Liver (tissue), 9 donors: ENCODE data around the gene DNAJC4. TPM values are rescaled to one million over a fixed set of nuclear protein-coding genes. Genes with fewer than 3 reads are reported as not detected.

Experiments
- DNase-seq: peaks from one replicate; pipeline ENCODE4 v3.0.0-alpha.2; 2017; ENCODE audit warnings: low spot score
- H3K27ac ChIP-seq, 2 donors: one replicate each; pipeline ENCODE4 v1.7.0; 2013; ENCODE audit warnings: inconsistent platforms in 2 of 2, low read length in 2 of 2, control low read depth in 1 of 2, low read depth in 1 of 2, mild to moderate bottlenecking in 1 of 2
- H3K27me3 ChIP-seq, 4 donors: one replicate each; pipeline versions ENCODE4 v1.6.1 to v1.7.0; 2013; ENCODE audit warnings: low read length in 3 of 4, inconsistent platforms in 1 of 4, mild to moderate bottlenecking in 1 of 4, moderate library complexity in 1 of 4; ENCODE audit not compliant: control insufficient read depth in 4 of 4, insufficient read depth in 4 of 4
- H3K36me3 ChIP-seq, 4 donors: one replicate each; pipeline versions ENCODE4 v1.6.1 to v1.7.0; 2013; ENCODE audit warnings: low read length in 3 of 4, mild to moderate bottlenecking in 3 of 4, low read depth in 1 of 4, moderate library complexity in 1 of 4; ENCODE audit not compliant: control insufficient read depth in 4 of 4, insufficient read depth in 3 of 4
- H3K4me1 ChIP-seq, 4 donors: one replicate each; pipeline versions ENCODE4 v1.6.1 to v1.7.0; 2013; ENCODE audit warnings: low read length in 3 of 4, mild to moderate bottlenecking in 3 of 4, moderate library complexity in 1 of 4; ENCODE audit not compliant: control insufficient read depth in 4 of 4, insufficient read depth in 4 of 4
- H3K4me3 ChIP-seq, 3 donors: one replicate each; pipeline versions ENCODE4 v1.6.1 to v1.7.0; 2013; ENCODE audit warnings: low read length in 3 of 3, control low read depth in 1 of 3, low read depth in 1 of 3, mild to moderate bottlenecking in 1 of 3
- H3K9ac ChIP-seq, 2 donors: one replicate each; pipeline ENCODE4 v1.7.0; 2013; ENCODE audit warnings: low read length in 2 of 2, mild to moderate bottlenecking in 2 of 2, moderate library complexity in 2 of 2, control low read depth in 1 of 2, low read depth in 1 of 2
- H3K9me3 ChIP-seq, 4 donors: one replicate each; pipeline versions ENCODE4 v1.6.1 to v1.7.0; 2013; ENCODE audit warnings: low read length in 3 of 4; ENCODE audit not compliant: control insufficient read depth in 4 of 4
- ATF3 ChIP-seq: IDR thresholded peaks from 2 replicates; pipeline ENCODE4 v1.6.1; 2016; ENCODE audit warnings: antibody characterized with exemption
- CTCF ChIP-seq: fragments of 150-350 bp; IDR thresholded peaks from 2 replicates; pipeline ENCODE4 v1.5.1; 2017; ENCODE audit warnings: improper control_type of control experiment, low read depth, low read length; ENCODE audit not compliant: missing input control
- EGR1 ChIP-seq, 2 donors: IDR thresholded peaks; 2 replicates each; pipeline ENCODE4 v1.6.1; 2016 to 2018; ENCODE audit warnings: antibody characterized with exemption in 2 of 2, low read depth in 2 of 2
- FOXA1 ChIP-seq: IDR thresholded peaks from 2 replicates; pipeline ENCODE4 v1.6.1; 2016; ENCODE audit warnings: antibody characterized with exemption
- HNF4A ChIP-seq, 2 donors: conservative IDR thresholded peaks; 2 replicates each; pipeline ENCODE4 v1.6.1; 2016; ENCODE audit warnings: antibody characterized with exemption in 2 of 2, mild to moderate bottlenecking in 2 of 2
- MAX ChIP-seq: IDR thresholded peaks from 2 replicates; pipeline ENCODE4 v1.6.1; 2016; ENCODE audit warnings: antibody characterized with exemption
- NR2F2 ChIP-seq: IDR thresholded peaks from 2 replicates; pipeline ENCODE4 v1.6.1; 2016; ENCODE audit warnings: antibody characterized with exemption
- RAD21 ChIP-seq, 2 donors: IDR thresholded peaks; 2 replicates each; pipeline ENCODE4 v1.6.1; 2016; ENCODE audit warnings: antibody characterized with exemption in 2 of 2, mild to moderate bottlenecking in 2 of 2
- REST ChIP-seq: IDR thresholded peaks from 2 replicates; pipeline ENCODE4 v1.6.1; 2016; ENCODE audit warnings: antibody characterized with exemption, mild to moderate bottlenecking
- RXRA ChIP-seq, 2 donors: IDR thresholded peaks; 2 replicates each; pipeline ENCODE4 v1.6.1; 2017 to 2018; ENCODE audit warnings: antibody characterized with exemption in 2 of 2, mild to moderate bottlenecking in 1 of 2
- TAF1 ChIP-seq: conservative IDR thresholded peaks from 2 replicates; pipeline ENCODE4 v1.6.1; 2016; ENCODE audit warnings: antibody characterized with exemption, mild to moderate bottlenecking
- ZBTB33 ChIP-seq: IDR thresholded peaks from 2 replicates; pipeline ENCODE4 v1.6.1; 2016; ENCODE audit warnings: antibody characterized with exemption
- WGBS: extraction: QIAGEN DNeasy Blood & Tissue Kit; methylation state at CpG from one replicate; pipeline ENCODE4 v1.1.7; 2013; 5-methylcytosine and 5-hydroxymethylcytosine counted together
- polyA plus RNA-seq, 2 donors: library from polyadenylated mRNA; stranded (reverse) in 1 of 2; unstranded in 1 of 2; fragments of 200-250 nt in 1 of 2; fragments of >200 nt in 1 of 2; fragmentation: Nextera tagmentation in 1 of 2; extraction: Ambion mirVana in 1 of 2; gene quantifications; one replicate each; pipeline versions ENCODE4 v1.2.1 to v1.2.3, GENCODE V29; 2013 to 2015
- total RNA-seq, 2 donors: library from RNA; depleted of rRNA; stranded (reverse); fragments of >200 nt; gene quantifications; one replicate each; pipeline ENCODE4 v1.2.3, GENCODE V29; 2014
- donor health status: healthy.
- donor health status: healthy.
- donor health status: healthy.
- donor health status: healthy.
- donor health status: healthy.

The DNAJC4 gene
- total and polyA plus RNA-seq, 4 donors, result 8.5 to 25.9 (median 23.5) TPM

GRCh38 chr11:64223001-64223651, 7.2 kb upstream of the DNAJC4 start:
- Histone ChIP-seq H3K36me3 (peaks cover 0 to 24% (median 9%) of the 10 kb centered on the region in 4 donors), H3K27ac (no peak overlapping the region), H3K27me3 (no peaks in the 10 kb centered on the region), H3K9me3 (no peaks in the 10 kb centered on the region), H3K4me1 (peaks cover 18 to 41% (median 32%) of the 10 kb centered on the region in 4 donors), H3K9ac (no peak overlapping the region), H3K4me3 (no peak overlapping the region)
- WGBS, result 89% methylated on average over 24 of the region's 24 CpGs
- no peak for DNase-seq
- TF ChIP-seq RAD21 (IDR thresholded peaks at IDR 0.05), result no peak
- no peak for TF ChIP-seq ZBTB33
- no peak for TF ChIP-seq ATF3

GRCh38 chr11:64224151-64224890, 6.0 kb upstream of the DNAJC4 start:
- no peak overlapping the region for H3K4me3 ChIP-seq
- 95% methylated on average over 17 of the region's 17 CpGs for WGBS
- no peak overlapping the region for H3K27ac ChIP-seq
- H3K36me3 ChIP-seq, result peaks cover 0 to 24% (median 9%) of the 10 kb centered on the region in 4 donors
- peaks cover 11 to 33% (median 23%) of the 10 kb centered on the region in 4 donors for H3K4me1 ChIP-seq
- no peak overlapping the region for H3K9ac ChIP-seq
- DNase-seq, result no peak
- H3K9me3 ChIP-seq, result no peaks in the 10 kb centered on the region
- H3K27me3 ChIP-seq, result no peaks in the 10 kb centered on the region
- TF ChIP-seq NR2F2, result no peak

- Histone ChIP-seq H3K9ac (peak overlapping the region in 1 of 2 donors; percentile 45), H3K9me3 (no peaks in the 10 kb centered on the region), H3K27ac (peak overlapping the region; percentile 52 to 92), H3K4me3 (peak overlapping the region; percentile 51 to 71 (median 67)), H3K27me3 (no peaks in the 10 kb centered on the region), H3K4me1 (peaks cover 11 to 39% (median 26%) of the 10 kb centered on the region in 4 donors), H3K36me3 (peaks cover 0 to 24% (median 8%) of the 10 kb centered on the region in 4 donors)
- no peak for DNase-seq
- 72% methylated on average over 22 of the region's 22 CpGs for WGBS
- TF ChIP-seq CTCF (no peak), MAX (no peak), REST (no peak), FOXA1 (no peak), EGR1 (IDR thresholded peaks at IDR 0.05; ENCODE audit: low read depth in 2 of 2) (no peak), RXRA (IDR thresholded peaks at IDR 0.05) (no peak), HNF4A (conservative IDR thresholded peaks at IDR 0.05) (no peak), TAF1 (no peak)
Observed at GRCh38 chr11:64224891-64225607, 5.3 kb upstream of the DNAJC4 start.
